ENCODE results near the gene USP6.
"Not testable (repeated sequence)": the region's sequence is repeated elsewhere in the genome, so short reads cannot be mapped to it uniquely, and the experiment has no call there.

The USP6 gene

GRCh38 chr17:5115673-5116651 lies at the start of gene USP6:
TSS of gene USP6 (plus strand) at chr17:5116032. CDS start at chr17:5130368, 14,336 bp downstream.
- no peak for FAIRE-seq

DNA sequence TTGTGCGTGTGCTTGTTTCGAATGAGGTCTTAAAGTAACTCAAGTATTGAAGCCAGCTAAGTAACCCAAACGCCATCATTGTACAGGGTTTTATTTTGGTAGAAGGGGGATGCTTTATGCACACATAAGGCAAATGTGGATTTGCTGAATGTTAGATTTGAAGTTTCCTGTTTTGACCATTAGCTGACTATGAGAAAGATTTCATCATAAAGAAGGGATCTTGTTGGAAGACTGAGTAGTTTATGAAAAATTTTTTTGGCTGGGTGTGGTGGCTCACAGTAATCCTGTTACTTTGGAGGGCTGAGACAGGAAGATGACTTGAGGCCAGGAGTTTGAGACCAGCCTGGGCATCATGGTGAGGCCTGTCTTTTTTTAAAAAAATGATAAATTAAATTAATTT lies 47.6 kb upstream of the USP6 start:
- no peak for FAIRE-seq

- no peak for FAIRE-seq
These were observed 46.1 kb upstream of the USP6 start for GRCh38 chr17:5069724-5070123.

DNA sequence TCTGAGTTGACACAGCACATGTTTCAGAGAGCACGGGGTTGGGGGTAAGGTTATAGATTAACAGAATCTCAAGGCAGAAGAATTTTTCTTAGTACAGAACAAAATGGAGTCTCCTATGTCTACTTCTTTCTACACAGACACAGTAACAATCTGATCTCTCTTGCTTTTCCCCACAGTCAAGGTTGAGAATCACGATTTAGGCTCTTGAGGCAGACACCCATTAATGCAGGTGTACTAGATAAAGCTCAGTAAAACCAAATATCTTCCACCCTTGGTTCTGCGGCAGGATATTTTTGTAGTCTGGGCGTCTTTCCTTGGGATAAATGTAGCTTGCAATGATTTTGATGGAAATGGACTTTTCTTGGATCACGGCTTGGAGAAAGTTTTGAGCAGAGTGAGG lies 40.4 kb upstream of the USP6 start:
- FAIRE-seq, result not testable (repeated sequence)

DNA sequence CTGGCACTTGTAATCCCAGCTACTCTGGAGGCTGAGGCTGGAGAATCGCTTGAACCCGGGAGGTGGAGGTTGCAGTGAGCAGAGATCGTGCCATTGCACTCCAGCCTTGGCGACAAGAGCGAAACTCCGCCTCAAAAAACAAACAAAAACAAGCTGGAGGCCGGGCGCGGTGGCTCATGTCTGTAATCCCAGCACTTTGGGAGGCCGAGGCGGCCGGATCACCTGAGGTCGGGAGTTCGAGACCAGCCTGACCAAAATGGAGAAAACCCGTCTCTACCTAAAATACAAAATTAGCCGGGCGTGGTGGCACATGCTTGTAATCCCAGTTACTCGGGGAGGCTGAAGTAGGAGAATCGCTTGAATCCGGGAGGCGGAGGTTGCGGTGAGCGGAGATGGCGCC lies 38.6 kb upstream of the USP6 start:
- FAIRE-seq, result not testable (repeated sequence)

DNA sequence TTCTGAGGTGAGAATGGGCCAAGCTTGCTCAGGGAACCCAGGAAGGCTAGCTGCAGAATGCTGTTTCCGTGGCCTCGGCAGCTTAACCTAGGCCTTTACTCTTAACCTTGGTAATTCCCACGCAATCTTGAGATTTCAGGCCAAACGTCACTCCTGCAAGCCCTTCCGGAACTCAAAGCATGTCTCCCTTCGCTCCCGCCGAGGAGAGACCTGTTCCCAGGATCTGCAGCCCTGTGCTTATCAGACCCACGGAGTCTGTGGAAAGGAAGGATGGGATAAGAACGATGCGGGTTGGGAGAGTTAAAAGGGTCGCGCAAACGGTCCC lies 38.1 kb upstream of the USP6 start:
- no peak for FAIRE-seq

DNA sequence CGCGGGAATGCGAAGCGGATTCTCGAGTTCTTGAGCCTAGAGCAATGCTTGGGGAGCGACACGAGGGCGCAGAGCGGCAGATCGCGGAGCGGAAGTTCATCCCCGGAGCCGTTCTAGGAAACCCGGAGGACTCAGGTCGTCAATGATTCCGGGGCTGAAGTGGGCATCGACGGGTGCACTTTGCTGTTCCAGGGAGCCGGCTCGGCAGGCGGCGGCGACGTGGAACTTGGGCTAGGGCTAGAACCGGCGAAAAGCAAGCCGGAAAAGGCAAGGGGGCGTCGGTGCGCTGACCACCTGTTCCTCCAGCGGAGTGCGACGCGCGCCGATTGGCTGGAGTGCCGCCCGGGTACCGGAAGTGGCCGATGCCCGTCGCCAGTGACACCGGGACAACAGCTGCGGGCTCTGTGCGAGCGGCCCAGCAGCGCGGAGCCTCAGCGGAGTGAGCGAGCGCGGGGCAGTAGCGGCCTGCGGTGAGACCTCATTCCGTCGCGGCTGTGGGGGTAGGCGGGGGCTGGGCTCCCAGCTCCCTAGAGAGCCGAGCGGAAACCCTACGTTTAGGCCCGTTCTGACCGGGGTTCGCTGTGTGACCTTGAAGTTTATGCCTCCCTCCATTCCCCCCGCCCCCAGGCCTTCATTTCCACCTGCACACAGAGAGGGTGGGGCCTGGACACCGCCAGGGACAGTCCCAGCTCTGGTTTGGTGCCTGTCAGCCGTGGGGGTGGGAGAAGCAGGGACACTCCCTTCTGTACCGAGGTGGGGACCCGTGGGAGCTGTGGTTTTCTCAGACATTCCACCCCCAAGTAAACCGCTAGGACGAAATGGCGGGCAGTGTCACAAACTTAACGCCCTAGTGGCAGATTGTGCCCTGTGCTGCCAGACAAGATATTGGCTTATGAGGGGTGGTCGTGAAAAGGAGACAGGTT lies 37.5 kb upstream of the USP6 start, which contains the start of gene ZFP3:
ZFP3 (plus strand) TSS at position 362 of the 923 bp plus-strand sequence. CDS start 13,038 bp downstream, outside the sequence.
- FAIRE-seq, result no peak

GRCh38 chr17:5080591-5080990 lies 35.2 kb upstream of the USP6 start:
- FAIRE-seq, result no peak

DNA sequence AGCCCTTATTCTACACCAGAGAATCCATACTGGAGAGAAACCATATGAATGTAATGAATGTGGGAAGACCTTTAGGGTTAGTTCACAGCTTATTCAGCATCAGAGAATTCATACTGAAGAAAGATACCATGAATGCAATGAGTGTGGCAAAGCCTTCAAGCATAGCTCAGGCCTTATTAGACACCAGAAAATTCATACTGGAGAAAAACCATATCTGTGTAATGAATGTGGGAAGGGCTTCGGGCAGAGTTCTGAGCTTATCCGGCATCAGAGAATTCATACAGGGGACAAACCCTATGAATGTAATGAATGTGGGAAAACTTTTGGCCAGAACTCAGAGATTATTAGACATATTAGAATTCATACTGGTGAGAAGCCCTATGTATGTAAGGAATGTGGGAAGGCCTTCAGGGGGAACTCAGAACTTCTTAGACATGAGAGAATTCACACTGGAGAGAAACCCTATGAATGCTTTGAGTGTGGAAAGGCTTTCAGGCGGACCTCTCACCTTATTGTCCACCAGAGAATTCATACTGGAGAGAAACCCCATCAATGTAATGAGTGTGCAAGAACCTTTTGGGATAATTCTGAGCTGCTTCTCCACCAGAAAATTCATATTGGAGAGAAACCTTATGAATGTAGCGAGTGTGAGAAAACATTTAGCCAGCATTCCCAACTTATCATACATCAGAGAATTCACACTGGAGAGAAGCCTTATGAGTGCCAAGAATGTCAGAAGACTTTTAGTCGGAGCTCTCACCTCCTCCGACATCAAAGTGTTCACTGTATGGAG lies 23.4 kb upstream of the USP6 start:
- no peak for FAIRE-seq

DNA sequence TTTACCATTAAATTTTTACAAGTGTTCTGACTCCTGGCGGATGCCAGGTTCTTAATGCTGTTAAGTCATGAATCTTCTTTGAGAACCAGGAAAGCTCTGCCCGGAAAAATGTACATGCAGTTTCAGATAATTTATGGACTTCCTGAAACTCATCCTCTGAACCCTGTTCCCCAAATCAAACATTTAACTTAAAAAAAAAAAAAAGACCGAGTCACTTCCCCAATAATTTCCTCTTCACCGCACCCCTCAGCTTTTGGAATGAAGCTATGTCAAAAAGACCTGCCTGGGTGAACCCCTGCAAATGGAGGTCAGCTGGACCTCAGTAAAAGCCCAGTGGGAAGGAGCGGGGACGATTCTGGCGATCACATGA lies 19.1 kb upstream of the USP6 start:
- no peak for FAIRE-seq

DNA sequence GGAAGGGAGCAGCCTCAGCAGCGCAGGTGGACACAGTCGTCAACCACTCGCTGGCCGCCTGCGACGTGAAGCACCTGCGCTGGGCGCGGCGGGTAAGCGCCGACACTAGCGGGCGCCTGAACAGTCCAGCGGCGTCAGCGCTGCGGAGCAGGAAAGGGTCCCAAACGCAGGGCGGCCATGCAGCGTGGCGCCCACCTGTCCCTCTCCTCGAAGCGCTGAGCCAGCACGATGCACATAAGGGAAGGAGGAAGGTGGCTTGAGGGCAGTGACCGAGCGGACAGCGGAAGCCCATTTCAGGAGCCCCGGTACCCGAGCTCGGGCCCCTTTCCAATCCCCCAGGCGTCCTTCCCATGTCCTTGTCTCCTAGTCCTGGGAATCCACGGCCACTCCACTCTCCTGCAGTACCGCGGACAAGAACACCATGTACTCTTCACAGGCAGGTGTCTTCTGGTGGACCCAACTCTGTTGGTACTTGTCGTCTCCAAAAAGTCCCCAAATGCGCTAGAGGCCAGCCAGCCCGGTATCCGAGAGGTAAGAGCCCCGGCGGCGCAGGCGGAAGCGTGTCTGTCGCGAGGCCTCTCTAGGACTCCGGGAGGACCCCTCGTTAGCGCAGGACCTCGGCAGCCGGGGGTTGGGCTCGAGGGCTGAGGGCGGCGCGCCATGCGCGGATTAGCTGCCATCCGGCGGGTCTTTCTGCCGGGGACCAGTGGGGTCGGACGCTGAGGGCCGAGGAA lies 18.6 kb upstream of the USP6 start:
- no peak for FAIRE-seq

- no peak for FAIRE-seq
These were observed 16.6 kb upstream of the USP6 start for GRCh38 chr17:5099271-5099670.

- FAIRE-seq, result no peak
These were observed 15.0 kb upstream of the USP6 start for GRCh38 chr17:5100832-5101231.

DNA sequence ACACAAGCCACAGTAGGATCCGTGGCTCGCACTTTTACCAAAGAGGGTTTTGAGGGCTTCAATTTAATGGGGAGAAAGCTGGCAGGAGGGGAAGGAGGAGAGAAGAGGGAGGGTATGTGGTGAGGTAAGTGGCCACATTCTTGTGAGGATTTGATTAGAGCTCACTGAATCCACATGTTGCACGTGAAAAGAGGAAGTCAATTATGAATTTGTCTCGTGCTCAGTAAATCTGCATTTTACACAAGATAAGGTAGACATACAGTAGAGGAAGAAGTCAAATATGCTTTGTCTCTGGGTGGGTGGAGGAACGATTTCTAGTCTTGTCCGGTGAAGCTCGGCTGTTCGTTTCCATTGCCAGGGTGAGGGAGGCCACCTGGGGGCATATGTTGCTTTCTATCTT lies 5.0 kb upstream of the USP6 start:
- no peak for FAIRE-seq

GRCh38 chr17:5111402-5112204 lies 4.2 kb upstream of the USP6 start, which contains the start of gene ZNF232:
TSS of gene ZNF232 (minus strand) at chr17:5111878. CDS start at chr17:5111822, 56 bp downstream.
- peak; percentile 66 for FAIRE-seq

- FAIRE-seq, result no peak
These were observed 2.4 kb downstream of the USP6 start for GRCh38 chr17:5118219-5118618.

GRCh38 chr17:5120036-5120435 lies 4.2 kb downstream of the USP6 start:
- FAIRE-seq, result no peak

DNA sequence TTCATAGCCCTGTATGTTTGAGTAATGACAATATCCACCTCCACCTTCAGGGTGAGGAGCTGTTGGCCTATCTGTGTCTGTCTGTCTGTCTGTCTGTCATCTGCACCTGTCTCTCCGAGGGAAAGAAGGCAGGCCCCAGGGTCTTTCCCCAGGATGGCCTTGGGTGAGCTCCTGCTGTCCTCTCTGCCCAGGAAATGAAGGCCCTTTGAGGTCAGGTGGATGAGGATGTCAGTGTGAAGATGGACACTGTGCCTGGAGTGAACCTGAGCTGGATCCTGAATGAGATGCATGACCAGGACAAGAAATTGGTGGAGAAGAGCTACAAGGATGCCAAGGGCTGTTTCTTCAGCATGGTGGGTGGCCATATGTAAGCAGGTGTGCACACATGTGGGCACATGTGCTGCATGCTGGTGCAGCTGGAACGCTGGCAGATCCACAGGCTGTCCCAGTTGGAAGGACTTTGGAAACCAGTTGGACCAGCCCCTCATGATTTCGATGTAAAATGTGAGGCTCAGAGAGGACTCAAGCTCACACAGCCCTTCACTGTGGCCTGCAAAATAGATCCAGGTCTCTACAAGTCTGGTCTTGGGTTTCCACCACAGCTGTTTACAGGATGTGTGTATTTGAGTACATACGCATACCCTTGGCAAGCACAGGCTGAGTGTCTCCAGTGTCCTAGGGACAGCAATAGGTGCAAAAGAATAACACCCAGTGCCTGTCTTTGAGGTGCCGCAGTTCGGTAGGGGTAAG lies 4.8 kb downstream of the USP6 start:
- not testable (repeated sequence) for FAIRE-seq

DNA sequence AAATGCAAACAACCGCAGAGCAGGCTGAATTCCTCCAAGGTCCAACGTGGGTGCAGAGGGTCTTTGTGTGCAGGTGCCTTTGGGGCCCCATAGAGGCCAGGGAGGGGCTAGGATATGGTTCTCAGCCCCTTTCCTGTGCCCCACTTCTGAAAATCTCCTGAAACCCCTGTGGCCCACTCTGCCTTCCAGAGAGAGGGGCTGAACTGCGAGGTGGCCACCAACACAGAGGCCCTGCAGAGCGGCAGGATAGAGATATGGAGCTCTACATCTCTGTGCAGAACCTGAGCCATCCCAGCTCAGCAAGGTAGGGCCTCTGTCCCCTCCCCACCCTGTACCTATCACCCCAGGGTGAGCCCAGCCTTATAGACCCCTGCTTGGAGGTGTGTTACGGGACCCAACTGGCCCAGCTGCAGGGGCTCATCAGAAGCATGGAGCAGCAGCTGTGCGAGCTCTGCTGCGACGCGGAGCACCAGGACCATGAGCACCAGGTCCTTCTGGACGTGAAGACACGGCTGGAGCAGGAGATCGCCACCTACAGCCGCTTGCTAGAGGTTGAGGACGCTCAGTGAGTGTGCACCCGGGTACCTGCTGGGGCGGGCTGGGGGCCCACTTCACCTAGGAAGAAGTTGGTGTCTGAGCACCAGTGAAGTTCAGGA lies 5.5 kb downstream of the USP6 start:
- no peak for FAIRE-seq

GRCh38 chr17:5122056-5122455 lies 6.2 kb downstream of the USP6 start:
- not testable (repeated sequence) for FAIRE-seq
